Hepatocyte (in vitro differentiated cells): Measurements from ENCODE around the gene RNF145.

ENCODE experiments used
- EZH2 ChIP-seq: fragments of 200-600 bp; sonication (generic); IDR thresholded peaks from 2 replicates; pipeline ENCODE4 v1.6.1; 2016; ENCODE audit warnings: antibody characterized with exemption, mild to moderate bottlenecking, borderline replicate concordance
- EZH2phosphoT487 ChIP-seq: fragments of 200-600 bp; sonication (generic); IDR thresholded peaks from one replicate; pipeline ENCODE4 v1.6.1; 2018; ENCODE audit warnings: antibody characterized with exemption, mild to moderate bottlenecking, low read depth, moderate library complexity; ENCODE audit not compliant: unreplicated experiment, severe bottlenecking
- TF ChIP-seq, protein P1 (sequence below): fragments of 200-600 bp; sonication (generic); IDR thresholded peaks from 2 replicates; pipeline ENCODE4 v1.5.1; 2016; ENCODE audit warnings: antibody characterized with exemption, mild to moderate bottlenecking; ENCODE audit not compliant: poor library complexity

DNA sequence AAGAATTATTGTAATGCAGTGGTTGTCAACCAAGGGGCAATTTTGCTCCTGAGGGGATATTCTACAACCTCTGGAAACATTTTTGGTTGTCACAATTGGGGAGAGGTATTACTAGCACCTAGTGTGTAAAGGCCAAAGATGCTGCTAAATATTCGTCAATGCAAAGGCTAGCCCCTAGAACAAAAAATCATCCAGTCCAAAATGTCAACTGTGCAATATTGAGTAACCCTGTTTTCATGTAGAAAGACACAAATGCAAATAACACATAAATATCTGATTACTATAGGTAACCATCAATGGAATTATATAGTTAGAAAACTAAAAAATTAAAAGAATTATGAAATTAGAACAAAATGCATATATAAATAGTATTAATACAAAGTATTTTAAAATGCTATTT, 26.1 kb downstream of the RNF145 start:
- TF ChIP-seq, protein P1, sequence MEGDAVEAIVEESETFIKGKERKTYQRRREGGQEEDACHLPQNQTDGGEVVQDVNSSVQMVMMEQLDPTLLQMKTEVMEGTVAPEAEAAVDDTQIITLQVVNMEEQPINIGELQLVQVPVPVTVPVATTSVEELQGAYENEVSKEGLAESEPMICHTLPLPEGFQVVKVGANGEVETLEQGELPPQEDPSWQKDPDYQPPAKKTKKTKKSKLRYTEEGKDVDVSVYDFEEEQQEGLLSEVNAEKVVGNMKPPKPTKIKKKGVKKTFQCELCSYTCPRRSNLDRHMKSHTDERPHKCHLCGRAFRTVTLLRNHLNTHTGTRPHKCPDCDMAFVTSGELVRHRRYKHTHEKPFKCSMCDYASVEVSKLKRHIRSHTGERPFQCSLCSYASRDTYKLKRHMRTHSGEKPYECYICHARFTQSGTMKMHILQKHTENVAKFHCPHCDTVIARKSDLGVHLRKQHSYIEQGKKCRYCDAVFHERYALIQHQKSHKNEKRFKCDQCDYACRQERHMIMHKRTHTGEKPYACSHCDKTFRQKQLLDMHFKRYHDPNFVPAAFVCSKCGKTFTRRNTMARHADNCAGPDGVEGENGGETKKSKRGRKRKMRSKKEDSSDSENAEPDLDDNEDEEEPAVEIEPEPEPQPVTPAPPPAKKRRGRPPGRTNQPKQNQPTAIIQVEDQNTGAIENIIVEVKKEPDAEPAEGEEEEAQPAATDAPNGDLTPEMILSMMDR = no peak
- TF ChIP-seq EZH2phosphoT487 (no peak), EZH2 (no peak)
